H1 (cell line): ENCODE data around the gene UBXN4. TPM values are rescaled to one million over a fixed set of nuclear protein-coding genes. Genes with fewer than 3 reads are reported as not detected.

Experiments used
- CTCF ChIA-PET: fragments of 300-600 bp; sonication (Branson Sonifier 250); formaldehyde crosslinking; loops from one replicate; lab custom pipeline; 2021; ENCODE audit not compliant: partially characterized antibody; lab: Charles Lee
- POLR2A ChIA-PET: fragments of 300-600 bp; sonication (Branson Sonifier 250); formaldehyde crosslinking; loops from one replicate; lab custom pipeline; 2021; ENCODE audit warnings: inconsistent platforms; ENCODE audit not compliant: partially characterized antibody; lab: Charles Lee
- DNase-seq, 2 experiments: peaks; one replicate each; pipeline versions ENCODE4 v3.0.0 to v3.0.0-alpha.2; 2010 to 2022; ENCODE audit warnings: low spot score in 2 of 2, low read depth in 1 of 2, mixed read lengths in 1 of 2
- FAIRE-seq: peaks from 2 replicates; lab custom pipeline; 2011; peaks lifted over from hg19 to GRCh38; lab: Jason Lieb, UNC
- H2AFZ ChIP-seq: 2 replicates; pipeline ENCODE4 v1.8.1; 2012; ENCODE audit warnings: low read length, inconsistent platforms
- H2AK5ac ChIP-seq: 2 replicates; pipeline ENCODE4 v1.6.1; 2013; ENCODE audit warnings: low read depth, low read length
- H2BK120ac ChIP-seq: replicated peaks from 2 replicates; pipeline ENCODE3; 2013; ENCODE audit warnings: low read depth, low read length, inconsistent platforms
- H2BK12ac ChIP-seq: 2 replicates; pipeline ENCODE4 v1.6.1; 2013; ENCODE audit warnings: low read depth, low read length
- H2BK15ac ChIP-seq: 2 replicates; pipeline ENCODE4 v1.6.1; 2013; ENCODE audit warnings: low read length
- H2BK20ac ChIP-seq: 2 replicates; pipeline ENCODE4 v1.6.1; 2013; ENCODE audit warnings: low read length
- H2BK5ac ChIP-seq: 2 replicates; pipeline ENCODE4 v1.6.1; 2013; ENCODE audit warnings: low read depth, low read length
- H3K14ac ChIP-seq: 2 replicates; pipeline ENCODE4 v1.6.1; 2013; ENCODE audit warnings: inconsistent platforms; ENCODE audit not compliant: insufficient read length
- H3K18ac ChIP-seq: 2 replicates; pipeline ENCODE4 v1.6.1; 2013; ENCODE audit warnings: low read length; ENCODE audit errors: extremely low read depth
- H3K23ac ChIP-seq: 2 replicates; pipeline ENCODE4 v1.6.1; 2013; ENCODE audit warnings: inconsistent platforms; ENCODE audit not compliant: insufficient read length
- H3K23me2 ChIP-seq: 2 replicates; pipeline ENCODE4 v1.6.1; 2013; ENCODE audit warnings: low read depth, low read length
- H3K27ac ChIP-seq: 2 replicates; pipeline ENCODE4 v1.6.1; 2011; ENCODE audit warnings: low read depth, low read length, inconsistent platforms
- H3K27me3 ChIP-seq, 4 experiments: replicated peaks in 1 of 4; 1 replicate in 1 of 4; 2 replicates in 3 of 4; pipeline versions ENCODE4 v1.6.1 to v1.8.1; 2011 to 2013; ENCODE audit warnings: low read length in 3 of 4, mild to moderate bottlenecking in 3 of 4, inconsistent platforms in 2 of 4, mixed read lengths in 2 of 4, moderate library complexity in 1 of 4; ENCODE audit not compliant: control insufficient read depth in 3 of 4, insufficient read depth in 3 of 4; ENCODE audit errors: extremely low read depth in 1 of 4
- H3K36me3 ChIP-seq, 4 experiments: 2 replicates each; pipeline versions ENCODE4 v1.6.1 to v1.8.1; 2011 to 2013; ENCODE audit warnings: mild to moderate bottlenecking in 4 of 4, low read length in 3 of 4, moderate library complexity in 2 of 4, control low read depth in 1 of 4, inconsistent platforms in 1 of 4; ENCODE audit not compliant: insufficient read depth in 4 of 4, control insufficient read depth in 2 of 4
- H3K4ac ChIP-seq: replicated peaks from 2 replicates; pipeline ENCODE3; 2013; ENCODE audit warnings: low read length, low read depth, mixed read lengths, inconsistent platforms; ENCODE audit not compliant: insufficient read length
- H3K4me1 ChIP-seq, 4 experiments: replicated peaks in 1 of 4; 1 replicate in 1 of 4; 2 replicates in 3 of 4; pipeline versions ENCODE4 v1.6.1 to v1.8.1; 2011 to 2013; ENCODE audit warnings: low read length in 3 of 4, inconsistent platforms in 2 of 4, mixed read lengths in 1 of 4; ENCODE audit not compliant: insufficient read depth in 4 of 4, control insufficient read depth in 3 of 4
- H3K4me2 ChIP-seq, 2 experiments: 2 replicates each; pipeline versions ENCODE4 v1.6.1 to v1.8.1; 2011 to 2013; ENCODE audit warnings: low read depth in 2 of 2, low read length in 2 of 2, control low read depth in 1 of 2, inconsistent platforms in 1 of 2, mild to moderate bottlenecking in 1 of 2; ENCODE audit not compliant: insufficient read depth in 1 of 2
- H3K4me3 ChIP-seq, 4 experiments: fragments of 200-600, 300-600 bp in 1 of 4; sonication (generic), shearing (Covaris generic), sonication (Bioruptor Twin) in 1 of 4; 2 replicates each; pipeline versions ENCODE4 v1.5.1 to v1.8.1; 2011 to 2016; ENCODE audit warnings: low read length in 4 of 4, low read depth in 3 of 4, control low read depth in 2 of 4, inconsistent platforms in 2 of 4, mild to moderate bottlenecking in 2 of 4, mixed read lengths in 1 of 4, moderate library complexity in 1 of 4; ENCODE audit not compliant: insufficient read depth in 2 of 4; ENCODE audit errors: extremely low read depth in 1 of 4
- H3K56ac ChIP-seq: replicated peaks from 2 replicates; pipeline ENCODE3; 2013; ENCODE audit warnings: low read depth, mild to moderate bottlenecking, mixed read lengths, low read length, inconsistent platforms; ENCODE audit not compliant: insufficient read length
- H3K79me1 ChIP-seq: 2 replicates; pipeline ENCODE4 v1.6.1; 2013; ENCODE audit warnings: low read depth, low read length, control low read depth
- H3K79me2 ChIP-seq, 2 experiments: 2 replicates each; pipeline versions ENCODE4 v1.6.1 to v1.8.1; 2012 to 2013; ENCODE audit warnings: low read length in 2 of 2, mild to moderate bottlenecking in 2 of 2, inconsistent platforms in 1 of 2; ENCODE audit not compliant: insufficient read depth in 2 of 2, control insufficient read depth in 1 of 2
- H3K9ac ChIP-seq, 4 experiments: replicated peaks in 1 of 4; 1 replicate in 1 of 4; 2 replicates in 3 of 4; pipeline versions ENCODE4 v1.6.1 to v1.8.1; 2011 to 2013; ENCODE audit warnings: low read depth in 3 of 4, low read length in 3 of 4, control low read depth in 2 of 4, mild to moderate bottlenecking in 2 of 4, moderate library complexity in 2 of 4, inconsistent platforms in 1 of 4; ENCODE audit errors: extremely low read depth in 1 of 4
- H3K9me3 ChIP-seq, 2 experiments: 2 replicates each; pipeline versions ENCODE4 v1.6.1 to v1.8.1; 2012 to 2013; ENCODE audit warnings: mild to moderate bottlenecking in 2 of 2, moderate library complexity in 2 of 2, control low read depth in 1 of 2, inconsistent platforms in 1 of 2, low read depth in 1 of 2, low read length in 1 of 2, mixed read lengths in 1 of 2; ENCODE audit not compliant: insufficient read depth in 2 of 2
- H4K20me1 ChIP-seq, 2 experiments: replicated peaks in 1 of 2; 2 replicates each; pipeline versions ENCODE3 to v1.8.1; 2011 to 2013; ENCODE audit warnings: inconsistent platforms in 2 of 2, low read length in 2 of 2, mild to moderate bottlenecking in 1 of 2; ENCODE audit not compliant: insufficient read depth in 2 of 2, control insufficient read depth in 1 of 2
- H4K5ac ChIP-seq: 2 replicates; pipeline ENCODE4 v1.6.1; 2013; ENCODE audit warnings: low read length, low read depth, mixed read lengths, inconsistent platforms; ENCODE audit not compliant: insufficient read length
- H4K8ac ChIP-seq: 2 replicates; pipeline ENCODE4 v1.8.0; 2013; ENCODE audit warnings: mild to moderate bottlenecking, moderate library complexity, low read length, inconsistent platforms; ENCODE audit not compliant: insufficient read depth; ENCODE audit errors: extremely low read depth
- H4K91ac ChIP-seq: replicated peaks from 2 replicates; pipeline ENCODE3; 2013; ENCODE audit warnings: low read length, mixed read lengths, inconsistent platforms; ENCODE audit not compliant: insufficient read length
- BACH1 ChIP-seq: IDR thresholded peaks from 2 replicates; pipeline ENCODE4 v1.6.1; 2012; ENCODE audit warnings: low read length, improper control_type of control experiment
- CBX8 ChIP-seq: fragments of 300-800, 300-1000 bp; sonication (generic); IDR thresholded peaks from 2 replicates; pipeline ENCODE4 v1.7.1; 2016; ENCODE audit warnings: low read depth, low read length, borderline replicate concordance
- CHD2 ChIP-seq: IDR thresholded peaks from 2 replicates; pipeline ENCODE4 v1.6.1; 2012; ENCODE audit warnings: low read length, improper control_type of control experiment
- SAP30 ChIP-seq: fragments of 300-600 bp; sonication (generic); IDR thresholded peaks from 2 replicates; pipeline ENCODE4 v1.7.1; 2012; ENCODE audit warnings: low read length, moderate library complexity, mild to moderate bottlenecking, inconsistent platforms; ENCODE audit not compliant: insufficient read depth, insufficient replicate concordance
- SRF ChIP-seq: IDR thresholded peaks from 2 replicates; pipeline ENCODE4 v1.6.1; 2011; ENCODE audit warnings: mild to moderate bottlenecking, low read depth, low read length, moderate library complexity
- TCF12 ChIP-seq: IDR thresholded peaks from 2 replicates; pipeline ENCODE4 v1.6.1; 2011; ENCODE audit warnings: low read depth, mild to moderate bottlenecking, low read length
- YY1 ChIP-seq: IDR thresholded peaks from 2 replicates; pipeline ENCODE4 v1.6.1; 2011; ENCODE audit warnings: low read depth, mild to moderate bottlenecking, low read length
- WGBS, 2 experiments: shearing (Covaris generic) in 1 of 2; methylation state at CpG; one replicate each; pipeline versions ENCODE4 v1.1.6 to v1.1.7; 2013 to 2015; ENCODE audit warnings: low lambda C conversion rate in 2 of 2, mixed read lengths in 2 of 2, inconsistent platforms in 1 of 2, low coverage in 1 of 2, missing lambda C conversion rate in 1 of 2; ENCODE audit not compliant: insufficient replicate concordance in 2 of 2, insufficient coverage in 1 of 2, insufficient read length in 1 of 2; ENCODE audit errors: extremely low coverage in 1 of 2, missing lambda C conversion rate in 1 of 2; 5-methylcytosine and 5-hydroxymethylcytosine counted together
- polyA plus RNA-seq, 7 experiments: library from polyadenylated mRNA; depleted of rRNA in 3 of 7; stranded (reverse) in 5 of 7; unstranded in 2 of 7; fragments of >200 nt in 5 of 7; fragments of 200-250 nt in 2 of 7; gene quantifications; 1 replicate in 5 of 7; 2 replicates in 1 of 7; 4 replicates in 1 of 7; pipeline versions ENCODE4 v1.2.1 to v1.2.3, GENCODE V29; 2011 to 2013; ENCODE audit warnings: missing spikeins in 2 of 7, mixed read lengths in 2 of 7
- total RNA-seq: library from RNA; stranded (reverse); fragmentation: NEBNext Ultra II Directional; extraction: Animal tissue kit (Norgen Biotek cat#: 25700); gene quantifications from 2 replicates; pipeline ENCODE4 v1.2.1, GENCODE V29; 2021
- TF ChIP-seq, protein P1 (sequence below), 3 experiments: IDR thresholded peaks; 1 replicate in 2 of 3; 2 replicates in 1 of 3; pipeline versions ENCODE4 v1.5.1 to v1.6.1; 2011; ENCODE audit warnings: low read length in 3 of 3, mild to moderate bottlenecking in 3 of 3, inconsistent platforms in 2 of 3, low read depth in 1 of 3, moderate library complexity in 1 of 3; ENCODE audit not compliant: insufficient read depth in 1 of 3; ENCODE audit errors: control extremely low read depth in 1 of 3

Gene UBXN4
- total and polyA plus RNA-seq, 2 of the 8 experiments (the other 6 are each of a cell fraction or from before 2014, with no cell fraction given), result 20.1 to 64.2 TPM

DNA sequence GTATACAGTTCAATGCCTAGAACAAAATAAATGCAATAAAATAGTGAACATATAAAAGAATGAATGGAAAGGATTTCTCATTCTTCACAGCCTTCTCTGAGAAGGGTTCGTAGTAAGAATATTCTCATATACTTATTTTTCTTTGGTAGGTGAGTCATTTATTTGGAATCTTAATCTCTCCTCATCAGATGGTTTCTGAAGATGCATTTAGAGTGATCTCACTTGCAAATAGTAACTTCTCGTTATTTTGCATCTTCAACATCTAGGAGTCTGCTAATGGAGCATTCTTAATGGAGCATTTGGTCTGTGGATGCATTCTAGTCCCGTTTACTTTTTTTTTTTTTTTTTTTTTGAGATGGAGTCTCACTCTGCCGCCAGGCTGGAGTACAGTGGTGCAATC lies 3.9 kb downstream of the UBXN4 start:
- Histone ChIP-seq H3K14ac (no peak overlapping the region), H3K79me2 (peaks cover 4 to 56% of the 10 kb centered on the region in 2 experiments; a peak in 3 of 4 replicates), H3K23me2 (no peaks in the 10 kb centered on the region; the same call in 1 of the 2 replicates), H3K9me3 (no peaks in the 10 kb centered on the region), H3K4me2 (no peak overlapping the region), H2BK120ac (no peak overlapping the region), H3K79me1 (peaks cover 2% of the 10 kb centered on the region; the same call in 1 of the 2 replicates), H2BK5ac (no peak overlapping the region), H3K4ac (no peak overlapping the region), H2AFZ (no peak overlapping the region), H2BK15ac (no peak overlapping the region), H3K27ac (no peak overlapping the region), H4K91ac (no peak overlapping the region), H4K20me1 (peaks cover 0 to 7% of the 10 kb centered on the region in 2 experiments), H3K4me1 (peaks cover 0 to 6% (median 3%) of the 10 kb centered on the region in 4 experiments; a peak in 2 of 7 replicates), H4K8ac (no peak overlapping the region), H3K4me3 (no peak overlapping the region), H2BK20ac (no peak overlapping the region), H3K23ac (no peak overlapping the region), H3K9ac (no peak overlapping the region), H3K36me3 (peaks cover 0 to 31% (median 10%) of the 10 kb centered on the region in 4 experiments; a peak in 5 of 8 replicates), H4K5ac (no peak overlapping the region), H2AK5ac (no peak overlapping the region), H3K56ac (no peak overlapping the region), H3K27me3 (no peaks in the 10 kb centered on the region), H2BK12ac (no peak overlapping the region), H3K18ac (no peak overlapping the region)
- CTCF ChIA-PET, result interaction anchor here (0.8 to 4.4 kb wide), 2 partner anchors 20 to 51 kb away, joined by 3 to 17 read pairs; no protein-coding TSS in a partner anchor
- DNase-seq (no peak), FAIRE-seq (no peak)
- TF ChIP-seq CHD2, result no peak
- no peak for TF ChIP-seq YY1
- TF ChIP-seq SAP30, result no peak
- no peak for TF ChIP-seq BACH1
- TF ChIP-seq CBX8, result no peak
- TF ChIP-seq SRF, result no peak
- no peak for TF ChIP-seq TCF12
- TF ChIP-seq, protein P1, sequence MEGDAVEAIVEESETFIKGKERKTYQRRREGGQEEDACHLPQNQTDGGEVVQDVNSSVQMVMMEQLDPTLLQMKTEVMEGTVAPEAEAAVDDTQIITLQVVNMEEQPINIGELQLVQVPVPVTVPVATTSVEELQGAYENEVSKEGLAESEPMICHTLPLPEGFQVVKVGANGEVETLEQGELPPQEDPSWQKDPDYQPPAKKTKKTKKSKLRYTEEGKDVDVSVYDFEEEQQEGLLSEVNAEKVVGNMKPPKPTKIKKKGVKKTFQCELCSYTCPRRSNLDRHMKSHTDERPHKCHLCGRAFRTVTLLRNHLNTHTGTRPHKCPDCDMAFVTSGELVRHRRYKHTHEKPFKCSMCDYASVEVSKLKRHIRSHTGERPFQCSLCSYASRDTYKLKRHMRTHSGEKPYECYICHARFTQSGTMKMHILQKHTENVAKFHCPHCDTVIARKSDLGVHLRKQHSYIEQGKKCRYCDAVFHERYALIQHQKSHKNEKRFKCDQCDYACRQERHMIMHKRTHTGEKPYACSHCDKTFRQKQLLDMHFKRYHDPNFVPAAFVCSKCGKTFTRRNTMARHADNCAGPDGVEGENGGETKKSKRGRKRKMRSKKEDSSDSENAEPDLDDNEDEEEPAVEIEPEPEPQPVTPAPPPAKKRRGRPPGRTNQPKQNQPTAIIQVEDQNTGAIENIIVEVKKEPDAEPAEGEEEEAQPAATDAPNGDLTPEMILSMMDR (IDR thresholded peaks at IDR 0.05; ENCODE audit: control extremely low read depth in 1 of 3, insufficient read depth in 1 of 3, low read depth in 1 of 3, low read length in 3 of 3), result no peak
- POLR2A ChIA-PET, result interaction anchor here (1.2 kb wide), 1 partner anchor 37 kb away, joined by 3 read pairs; no protein-coding TSS in a partner anchor
- WGBS, 2 experiments, result 90% methylated on average over 3 of the region's 4 CpGs; no CpG with 5 or more reads in 1 of the 2 experiments
